Activated CD4-positive, alpha-beta T cell treated with anti-CD3 and anti-CD28 coated beads for 48 hours (primary cell): ENCODE results near the gene TPI1.
"Not testable (repeated sequence)": the region's sequence is repeated elsewhere in the genome, so short reads cannot be mapped to it uniquely, and the experiment has no call there.

Experiments used
- DNase-seq: peaks from one replicate; pipeline ENCODE4 v3.0.0-alpha.2; 2020

TPI1 gene

GRCh38 chr12:6849427-6849826 lies 17.9 kb upstream of the TPI1 start:
- DNase-seq: no peak

GRCh38 chr12:6849976-6850560 lies 17.3 kb upstream of the TPI1 start:
- DNase-seq: no peak

DNA sequence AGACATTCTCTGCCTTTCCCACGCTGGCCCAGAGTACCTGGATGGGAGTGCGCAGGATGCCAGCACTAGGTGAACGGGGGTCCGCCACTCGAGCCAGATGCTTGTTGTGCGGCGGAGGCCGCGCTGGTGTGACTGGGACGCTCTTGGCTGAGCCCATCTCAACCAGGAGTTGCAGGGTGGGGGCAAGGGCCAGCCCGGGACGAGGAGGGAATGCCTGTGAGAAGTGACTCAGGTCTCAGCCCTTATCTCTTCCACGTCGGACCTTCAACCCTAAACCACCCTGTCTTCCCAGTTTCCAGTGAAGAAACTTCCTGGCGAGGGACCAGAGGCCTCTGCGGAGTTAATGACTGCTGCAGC lies 16.6 kb upstream of the TPI1 start:
- no peak for DNase-seq

DNA sequence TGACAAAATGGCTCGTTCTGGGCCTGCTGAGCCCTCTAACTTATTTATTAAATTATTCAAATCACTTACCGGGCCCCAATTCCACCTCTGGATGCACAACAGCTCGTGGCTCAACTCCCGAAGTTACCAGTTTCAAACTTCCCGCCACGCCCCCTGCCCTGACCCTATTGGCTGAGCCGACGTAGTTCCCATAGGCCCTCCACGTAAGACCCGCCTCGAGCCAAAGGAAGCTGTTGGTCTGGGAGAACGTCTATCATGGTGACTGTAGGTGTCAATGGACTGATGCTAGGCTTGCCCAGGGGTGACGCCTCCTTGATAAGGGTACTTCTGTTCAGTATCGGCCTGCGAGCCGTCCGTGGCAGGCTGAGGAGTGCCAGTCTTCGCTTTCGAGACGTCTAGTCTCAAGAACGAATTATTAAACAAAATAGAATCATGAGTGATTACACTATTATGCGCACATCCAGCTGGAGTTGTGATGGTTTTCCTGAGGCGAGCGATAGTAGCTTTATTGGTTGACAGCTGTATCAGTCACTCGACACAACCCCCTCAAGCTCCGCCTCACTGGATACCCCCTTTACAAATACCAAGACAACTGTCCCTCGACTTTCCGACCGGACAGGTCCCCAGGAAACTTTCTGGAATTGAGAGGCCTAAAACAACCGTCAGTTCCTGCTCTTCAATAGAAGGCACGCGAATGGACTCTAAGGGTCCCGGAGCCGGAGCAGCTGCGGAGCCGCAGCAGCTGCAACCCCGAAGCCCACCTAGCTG lies 16.0 kb upstream of the TPI1 start, which contains the start of gene CDCA3:
Gene CDCA3, minus strand, starts transcription at position 134 of the 768 bp plus-strand sequence. CDS start 334 bp downstream, outside the sequence.
- DNase-seq: peak; percentile 97

DNA sequence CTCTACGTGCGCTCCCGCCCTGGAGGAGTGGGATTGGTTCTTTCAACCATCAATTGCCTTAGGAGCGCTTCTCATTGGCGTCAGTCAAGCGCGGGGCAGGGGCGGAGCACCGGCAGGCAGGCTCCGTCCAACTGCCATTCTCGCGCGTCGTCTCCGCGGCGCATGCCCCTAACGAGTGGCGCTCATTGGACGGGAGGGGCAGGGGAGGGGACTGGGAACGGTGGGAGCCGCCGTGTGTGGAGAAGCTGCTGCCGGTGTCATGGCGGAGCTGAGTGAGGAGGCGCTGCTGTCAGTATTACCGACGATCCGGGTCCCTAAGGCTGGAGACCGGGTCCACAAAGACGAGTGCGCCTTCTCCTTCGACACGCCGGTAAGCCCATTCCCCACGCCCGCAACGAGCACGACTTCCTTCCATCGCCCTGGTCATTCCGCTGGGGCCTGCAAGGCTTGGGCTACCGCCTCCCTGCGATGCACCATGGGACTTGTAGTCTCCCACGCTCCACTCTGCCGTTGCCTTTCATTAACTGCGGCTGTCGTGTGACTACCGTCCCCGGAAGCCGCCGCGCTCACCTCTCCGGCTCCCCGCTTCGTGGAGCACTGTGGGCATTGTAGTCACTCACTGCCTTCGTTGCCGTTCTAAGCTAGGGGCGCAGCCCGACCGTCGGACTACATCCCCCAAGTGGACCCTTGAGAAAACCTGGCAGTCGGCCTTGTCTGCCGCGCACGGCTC lies 15.2 kb upstream of the TPI1 start, which contains the start of gene USP5:
Gene USP5, plus strand, starts transcription at position 230 of the 730 bp plus-strand sequence. Its CDS starts 30 bp downstream, at position 260.
- peak; percentile 99 for DNase-seq

DNA sequence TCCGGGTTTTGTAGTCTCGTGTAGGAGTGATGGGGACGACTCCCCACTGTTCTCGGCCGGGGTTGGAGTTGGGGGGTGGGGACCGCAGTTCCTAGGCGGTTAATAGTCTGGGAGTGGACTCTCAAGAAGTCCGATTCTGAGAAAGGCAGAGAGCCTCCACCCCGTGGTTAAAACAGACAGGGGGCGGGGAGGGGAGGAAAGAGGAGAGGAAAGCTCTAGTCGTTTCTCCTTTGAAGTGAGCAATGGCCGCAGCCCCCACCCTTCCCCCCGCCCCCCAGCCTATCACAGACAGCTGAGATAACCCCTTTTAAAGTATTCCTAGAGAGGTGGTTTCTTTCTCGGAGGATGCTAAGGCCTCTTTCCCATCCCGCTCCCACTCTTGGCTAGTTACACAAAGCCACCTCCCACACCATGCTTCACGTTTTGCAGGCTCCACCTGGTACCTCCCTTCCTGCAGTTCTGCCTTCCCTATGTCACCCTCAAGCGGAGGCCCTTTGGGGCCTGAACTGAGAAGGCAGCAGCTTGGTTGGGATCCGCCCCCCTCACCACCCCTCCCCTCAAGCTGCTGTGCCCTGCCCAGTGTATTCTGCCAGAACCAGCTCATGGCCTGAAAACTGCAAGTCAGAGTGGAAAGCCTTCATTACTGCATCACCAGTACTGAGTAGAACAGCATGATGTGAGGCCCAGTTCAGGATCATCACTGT lies 14.5 kb upstream of the TPI1 start:
- DNase-seq: peak; percentile 86

- no peak for DNase-seq
Measured at GRCh38 chr12:6853626-6854025, 13.7 kb upstream of the TPI1 start.

GRCh38 chr12:6854036-6854435 lies 13.3 kb upstream of the TPI1 start:
- DNase-seq: no peak

GRCh38 chr12:6855322-6855721 lies 12.0 kb upstream of the TPI1 start:
- DNase-seq: no peak

GRCh38 chr12:6858799-6859198 lies 8.5 kb upstream of the TPI1 start:
- no peak for DNase-seq

DNA sequence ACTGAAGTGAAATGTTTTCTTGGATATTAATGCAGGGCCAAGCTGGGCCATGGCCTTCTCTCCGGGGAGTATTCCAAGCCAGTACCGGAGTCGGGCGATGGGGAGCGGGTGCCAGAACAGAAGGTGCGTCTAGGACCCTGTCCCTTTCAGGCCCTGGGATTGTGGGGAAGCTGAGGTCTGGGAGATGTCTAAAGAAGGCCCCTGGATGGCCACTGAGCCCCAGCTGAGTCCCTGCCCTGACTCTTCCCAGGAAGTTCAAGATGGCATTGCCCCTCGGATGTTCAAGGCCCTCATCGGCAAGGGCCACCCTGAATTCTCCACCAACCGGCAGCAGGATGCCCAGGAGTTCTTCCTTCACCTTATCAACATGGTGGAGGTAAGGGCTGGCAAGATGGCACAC lies 7.2 kb upstream of the TPI1 start:
- no peak for DNase-seq

- no peak for DNase-seq
Measured at GRCh38 chr12:6860942-6861341, 6.4 kb upstream of the TPI1 start.

DNA sequence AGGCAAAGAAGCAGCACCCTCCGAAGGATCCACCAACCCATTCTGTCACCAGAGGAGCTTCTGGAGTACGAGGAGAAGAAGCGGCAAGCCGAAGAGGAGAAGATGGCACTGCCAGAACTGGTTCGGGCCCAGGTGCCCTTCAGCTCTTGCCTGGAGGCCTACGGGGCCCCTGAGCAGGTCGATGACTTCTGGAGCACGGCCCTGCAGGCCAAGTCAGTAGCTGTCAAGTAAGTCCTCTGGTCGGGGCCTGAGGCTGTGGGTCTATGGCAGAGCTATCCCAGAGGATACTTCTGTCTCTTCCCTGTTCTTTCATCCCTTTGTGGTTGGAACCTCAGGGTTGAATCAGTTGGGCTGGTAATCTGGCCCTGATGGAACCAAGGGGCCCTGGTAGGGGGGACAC lies 5.9 kb upstream of the TPI1 start:
- no peak for DNase-seq

GRCh38 chr12:6863033-6863432 lies 4.3 kb upstream of the TPI1 start:
- no peak for DNase-seq

- DNase-seq: no peak
Measured at GRCh38 chr12:6863586-6864321, 3.6 kb upstream of the TPI1 start.

GRCh38 chr12:6865307-6865706 lies 2.0 kb upstream of the TPI1 start:
- not testable (repeated sequence) for DNase-seq

- DNase-seq: no peak
Measured at GRCh38 chr12:6866163-6866919, 990 bp upstream of the TPI1 start.

GRCh38 chr12:6866920-6867412 lies 365 bp upstream of the TPI1 start:
- no peak for DNase-seq

DNA sequence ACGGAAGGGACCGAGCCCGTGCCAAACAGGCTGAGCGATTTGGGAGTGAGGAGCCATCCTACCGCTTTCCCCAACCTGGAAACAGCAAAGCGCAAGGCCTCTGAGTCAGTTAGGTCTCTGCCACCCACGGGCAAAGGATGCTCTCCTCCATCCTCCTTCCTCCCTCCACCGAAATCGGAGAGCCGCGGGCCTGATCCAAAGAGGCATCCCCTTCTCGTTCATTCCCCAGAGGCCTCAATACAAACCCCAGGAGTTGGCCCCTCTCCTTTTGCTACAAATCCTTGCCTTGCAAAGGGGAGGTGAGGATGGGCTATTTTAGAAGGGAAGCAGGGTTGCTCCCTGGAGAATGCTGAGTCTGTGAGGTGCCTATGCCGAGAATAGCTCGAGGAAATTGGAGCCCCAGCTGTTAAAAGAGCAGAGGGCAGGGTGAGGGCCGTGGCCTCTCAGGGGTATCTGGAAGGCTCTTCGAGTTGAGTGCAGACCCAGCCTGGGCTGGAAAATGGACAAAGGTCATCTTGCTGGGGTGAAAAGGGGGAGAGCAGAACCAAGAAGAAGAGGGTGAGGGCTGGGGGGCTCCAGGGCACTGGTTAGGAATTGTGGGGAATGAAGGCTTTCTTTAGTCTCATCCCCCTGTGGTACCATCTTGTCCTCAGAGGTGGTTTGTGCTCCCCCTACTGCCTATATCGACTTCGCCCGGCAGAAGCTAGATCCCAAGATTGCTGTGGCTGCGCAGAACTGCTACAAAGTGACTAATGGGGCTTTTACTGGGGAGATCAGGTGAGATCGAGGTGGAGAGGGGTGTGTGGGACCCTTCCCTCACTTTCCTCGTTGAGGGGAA lies 1.1 kb downstream of the TPI1 start:
- DNase-seq: peak; percentile 25
